RWPE2 (cell line): ENCODE measurements around the gene KCNC2.

ENCODE experiments used
- ATAC-seq: fragments of 200-7000 bp; cut with Tn5 transposase; 3 replicates; pipeline ENCODE4 v1.9.1; 2021; ENCODE audit warnings: low read depth
- DNase-seq: peaks from one replicate; pipeline ENCODE4 v3.0.0-alpha.2; 2020; ENCODE audit warnings: low spot score
- H3K27ac ChIP-seq: fragments of 450-650 bp; 2 replicates; pipeline ENCODE4 v1.5.1; 2017; ENCODE audit warnings: mild to moderate bottlenecking; ENCODE audit not compliant: poor library complexity, severe bottlenecking
- H3K27me3 ChIP-seq: fragments of 250-450 bp; sonication (Bioruptor Pico); 2 replicates; pipeline ENCODE4 v1.5.1; 2021; ENCODE audit warnings: mild to moderate bottlenecking, moderate library complexity; ENCODE audit not compliant: insufficient read depth, poor library complexity, severe bottlenecking
- H3K36me3 ChIP-seq: fragments of 250-450 bp; sonication (Bioruptor Pico); 2 replicates; pipeline ENCODE4 v1.5.1; 2020; ENCODE audit warnings: low read depth, mild to moderate bottlenecking, moderate library complexity
- H3K4me1 ChIP-seq: fragments of 250-450 bp; sonication (Bioruptor Pico); 2 replicates; pipeline ENCODE4 v1.5.1; 2021; ENCODE audit warnings: mild to moderate bottlenecking, moderate library complexity; ENCODE audit not compliant: insufficient read depth, poor library complexity, severe bottlenecking
- H3K4me3 ChIP-seq: fragments of 250-450 bp; sonication (Bioruptor Pico); 2 replicates; pipeline ENCODE4 v1.5.1; 2021; ENCODE audit warnings: mild to moderate bottlenecking, moderate library complexity; ENCODE audit not compliant: severe bottlenecking
- H3K9me3 ChIP-seq: fragments of 250-450 bp; sonication (Bioruptor Pico); 2 replicates; pipeline ENCODE4 v1.5.1; 2021; ENCODE audit warnings: mild to moderate bottlenecking, moderate library complexity; ENCODE audit not compliant: severe bottlenecking
- TF ChIP-seq, protein P1 (sequence below): fragments of 450-650 bp; IDR thresholded peaks from one replicate; pipeline ENCODE4 v1.5.1; 2017; ENCODE audit warnings: mild to moderate bottlenecking, moderate library complexity; ENCODE audit not compliant: poor library complexity, severe bottlenecking

KCNC2 gene

DNA sequence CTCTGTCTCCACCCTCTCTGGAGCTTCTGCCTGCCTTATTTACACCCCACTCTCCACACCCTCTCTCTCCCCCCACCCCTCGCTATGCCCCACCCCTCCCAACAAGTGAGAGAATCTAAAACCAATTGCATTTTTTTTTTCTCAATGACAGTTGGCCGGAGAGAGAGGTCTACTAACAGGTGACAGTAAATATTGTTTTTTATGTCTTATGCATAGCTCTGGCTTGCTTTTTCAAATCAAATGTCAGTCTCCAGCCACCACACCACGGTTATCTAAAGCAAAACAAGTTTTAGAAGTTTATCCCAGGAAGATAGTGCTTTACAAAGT, at the start of gene KCNC2:
KCNC2 (minus strand) TSS at position 28 of the 327 bp plus-strand sequence.
- Histone ChIP-seq H3K9me3 (no peaks in the 10 kb centered on the region), H3K36me3 (no peaks in the 10 kb centered on the region), H3K4me3 (no peak within 1 kb of the TSS), H3K4me1 (no peaks in the 10 kb centered on the region), H3K27me3 (peaks cover 50% of the 10 kb centered on the region), H3K27ac (no peak within 1 kb of the TSS)
- TF ChIP-seq, protein P1, sequence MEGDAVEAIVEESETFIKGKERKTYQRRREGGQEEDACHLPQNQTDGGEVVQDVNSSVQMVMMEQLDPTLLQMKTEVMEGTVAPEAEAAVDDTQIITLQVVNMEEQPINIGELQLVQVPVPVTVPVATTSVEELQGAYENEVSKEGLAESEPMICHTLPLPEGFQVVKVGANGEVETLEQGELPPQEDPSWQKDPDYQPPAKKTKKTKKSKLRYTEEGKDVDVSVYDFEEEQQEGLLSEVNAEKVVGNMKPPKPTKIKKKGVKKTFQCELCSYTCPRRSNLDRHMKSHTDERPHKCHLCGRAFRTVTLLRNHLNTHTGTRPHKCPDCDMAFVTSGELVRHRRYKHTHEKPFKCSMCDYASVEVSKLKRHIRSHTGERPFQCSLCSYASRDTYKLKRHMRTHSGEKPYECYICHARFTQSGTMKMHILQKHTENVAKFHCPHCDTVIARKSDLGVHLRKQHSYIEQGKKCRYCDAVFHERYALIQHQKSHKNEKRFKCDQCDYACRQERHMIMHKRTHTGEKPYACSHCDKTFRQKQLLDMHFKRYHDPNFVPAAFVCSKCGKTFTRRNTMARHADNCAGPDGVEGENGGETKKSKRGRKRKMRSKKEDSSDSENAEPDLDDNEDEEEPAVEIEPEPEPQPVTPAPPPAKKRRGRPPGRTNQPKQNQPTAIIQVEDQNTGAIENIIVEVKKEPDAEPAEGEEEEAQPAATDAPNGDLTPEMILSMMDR: no peak
- ATAC-seq (no peak), DNase-seq (no peak)

DNA sequence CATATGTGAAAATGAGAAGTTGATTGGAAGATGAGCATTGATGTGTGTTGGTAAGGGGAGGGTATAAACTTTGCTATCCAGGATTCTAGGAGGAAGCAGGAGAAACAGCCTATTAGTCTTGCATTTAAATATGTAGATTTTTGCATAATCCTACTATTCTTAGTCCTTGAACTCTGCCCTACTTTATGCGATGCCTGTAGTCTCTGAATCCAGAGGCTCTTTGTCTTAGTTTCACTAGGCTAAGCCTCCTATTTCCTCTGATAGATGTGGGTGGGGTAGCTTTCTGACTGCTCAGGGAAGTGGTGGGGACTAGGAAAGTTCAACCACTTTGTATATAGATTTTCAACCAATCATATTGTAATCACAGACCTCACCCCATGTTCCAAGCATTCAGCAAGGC, 49.5 kb upstream of the KCNC2 start:
- no peaks in the 10 kb centered on the region for H3K36me3 ChIP-seq
- DNase-seq (no peak), ATAC-seq (no peak)
- TF ChIP-seq, protein P1: no peak
- no peaks in the 10 kb centered on the region for H3K9me3 ChIP-seq
- H3K27me3 ChIP-seq: no peaks in the 10 kb centered on the region
- no peak overlapping the region for H3K27ac ChIP-seq
- no peaks in the 10 kb centered on the region for H3K4me1 ChIP-seq
- H3K4me3 ChIP-seq: no peak overlapping the region

DNA sequence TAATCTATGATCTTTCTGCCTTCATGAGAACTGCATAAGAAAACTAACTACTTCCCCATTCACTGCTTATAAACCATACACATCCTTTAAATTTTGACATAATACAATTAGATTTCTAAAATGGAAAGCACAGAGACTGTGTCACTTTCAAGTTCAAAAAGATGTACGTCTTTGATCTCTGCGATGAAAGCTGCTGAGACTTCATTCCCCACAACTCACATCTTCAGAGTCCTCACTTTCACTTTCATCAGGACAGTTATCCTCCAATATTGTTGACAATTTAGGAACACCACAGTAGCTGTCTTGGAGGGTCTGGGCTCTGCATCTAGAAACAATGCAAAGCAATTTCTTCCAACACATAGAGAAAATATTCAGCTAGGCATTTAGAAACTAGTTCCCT, 47.9 kb upstream of the KCNC2 start:
- no peaks in the 10 kb centered on the region for H3K36me3 ChIP-seq
- H3K27me3 ChIP-seq: no peaks in the 10 kb centered on the region
- no peaks in the 10 kb centered on the region for H3K4me1 ChIP-seq
- DNase-seq (no peak), ATAC-seq (no peak)
- no peak overlapping the region for H3K4me3 ChIP-seq
- no peak overlapping the region for H3K27ac ChIP-seq
- TF ChIP-seq, protein P1: no peak
- H3K9me3 ChIP-seq: no peaks in the 10 kb centered on the region

DNA sequence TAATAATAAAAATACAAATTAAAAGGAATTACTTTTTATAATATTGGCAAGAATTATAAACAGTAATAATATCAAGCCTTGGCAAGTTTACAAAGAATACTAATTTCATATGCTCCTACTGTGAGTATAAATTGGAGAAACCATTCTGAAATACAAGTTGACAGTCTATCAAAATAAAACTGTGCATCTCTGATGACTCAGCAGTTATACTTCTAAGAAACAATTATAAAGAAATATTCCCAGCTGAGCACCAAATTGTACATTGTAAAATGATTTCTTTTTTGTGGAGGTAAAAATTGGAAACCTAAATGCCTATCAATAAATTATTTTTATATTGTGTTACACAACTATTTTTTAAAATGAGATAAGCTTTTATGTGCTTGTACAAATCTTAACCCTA, 35.5 kb upstream of the KCNC2 start:
- DNase-seq: no peak
- TF ChIP-seq, protein P1: no peak
- Histone ChIP-seq H3K4me3 (no peak overlapping the region), H3K27ac (no peak overlapping the region), H3K9me3 (no peaks in the 10 kb centered on the region), H3K36me3 (no peaks in the 10 kb centered on the region), H3K27me3 (no peaks in the 10 kb centered on the region), H3K4me1 (no peaks in the 10 kb centered on the region)
- ATAC-seq: no peak

DNA sequence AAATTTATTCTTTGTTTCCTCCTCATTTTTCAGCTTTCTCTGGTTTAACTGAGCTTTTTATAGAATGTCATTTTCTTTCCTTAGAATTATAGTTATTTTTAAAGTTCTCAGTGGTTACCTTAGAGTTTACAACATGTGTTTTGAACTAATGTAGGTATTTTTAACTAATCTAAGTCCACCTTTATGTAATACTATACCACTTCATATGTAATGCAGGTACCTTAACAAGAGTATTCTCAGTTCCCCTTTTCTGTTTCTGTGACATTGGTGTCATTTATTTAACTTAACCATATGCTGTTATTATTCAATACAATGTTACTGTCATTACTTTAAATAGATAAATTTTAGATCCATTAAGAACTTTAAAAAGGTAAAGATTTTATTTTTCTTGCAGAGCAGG, 30.3 kb upstream of the KCNC2 start:
- ATAC-seq (no peak), DNase-seq (no peak)
- no peaks in the 10 kb centered on the region for H3K9me3 ChIP-seq
- H3K36me3 ChIP-seq: no peaks in the 10 kb centered on the region
- no peak overlapping the region for H3K27ac ChIP-seq
- H3K4me1 ChIP-seq: no peaks in the 10 kb centered on the region
- H3K4me3 ChIP-seq: no peak overlapping the region
- TF ChIP-seq, protein P1: no peak
- no peaks in the 10 kb centered on the region for H3K27me3 ChIP-seq
